Left ventricle myocardium superior (tissue), 1 donor: ENCODE measurements around the gene HLA-B. TPM values are rescaled to one million over a fixed set of nuclear protein-coding genes. Genes with fewer than 3 reads are reported as not detected.
"Not testable (repeated sequence)": the region's sequence is repeated elsewhere in the genome, so short reads cannot be mapped to it uniquely, and the experiment has no call there.

Experiments used
- ATAC-seq: fragments of 200-7000 bp; cut with Tn5 transposase; one replicate; pipeline ENCODE4 v1.9.1; 2020; ENCODE audit warnings: mild to moderate bottlenecking, moderate library complexity
- DNase-seq: peaks from one replicate; pipeline ENCODE4 v3.0.0-alpha.2; 2020
- intact Hi-C: fragments of 100-400 bp; cut with micrococcal nuclease; formaldehyde crosslinking; loops from one replicate; pipeline ENCODE4 v1.11.0; 2022
- long read RNA-seq: library from polyadenylated mRNA; unstranded; transcript quantifications from one replicate; pipeline ENCODE4 v2.0.0, GENCODE V29; 2021
- total RNA-seq: library from RNA; stranded (reverse); fragmentation: NEBNext Ultra II Directional; extraction: Animal tissue kit (Norgen Biotek cat#: 25700); gene quantifications from one replicate; pipeline ENCODE4 v1.2.1, GENCODE V29; 2021
- donor health status: DM: no; HTN: yes; CAD: no; lungs with severe emphysema.

Gene HLA-B
- total RNA-seq: 431 TPM
- long read RNA-seq, transcript HLA-B-249 (8 exons, 1,547 nt): major isoform, 163 of 291 reads
- long read RNA-seq, partial matches to known transcripts: 62 of 291 reads
- long read RNA-seq, other reads (novel, unspliced or antisense): 62 of 291 reads

DNA sequence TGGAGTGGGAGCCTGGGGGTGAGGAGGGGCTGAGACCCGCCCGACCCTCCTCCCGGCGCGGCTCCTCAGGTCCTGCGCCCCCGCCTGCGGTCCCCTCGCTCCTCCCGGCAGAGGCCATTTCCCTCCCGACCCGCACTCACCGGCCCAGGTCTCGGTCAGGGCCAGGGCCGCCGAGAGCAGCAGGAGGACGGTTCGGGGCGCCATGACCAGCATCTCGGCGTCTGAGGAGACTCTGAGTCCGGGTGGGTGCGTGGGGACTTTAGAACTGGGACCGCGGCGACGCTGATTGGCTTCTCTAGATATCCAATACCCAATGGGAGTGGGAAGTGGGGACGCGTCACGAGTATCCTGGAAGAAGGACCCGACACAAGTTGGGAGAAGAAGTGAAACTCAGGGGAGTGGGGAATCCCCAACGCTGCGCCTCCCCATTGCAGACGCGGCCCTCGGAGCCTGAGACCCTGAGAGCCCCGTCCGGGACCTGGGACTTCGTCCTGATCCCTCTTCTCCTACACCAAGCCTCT lies at the start of gene HLA-B:
Gene HLA-B, minus strand, starts transcription at position 234 of the 521 bp plus-strand sequence. Its CDS starts 21 bp downstream, at position 213.
- DNase-seq (peak; percentile 71), ATAC-seq (peak; percentile 98)
- intact Hi-C loops: no loop called here

DNA sequence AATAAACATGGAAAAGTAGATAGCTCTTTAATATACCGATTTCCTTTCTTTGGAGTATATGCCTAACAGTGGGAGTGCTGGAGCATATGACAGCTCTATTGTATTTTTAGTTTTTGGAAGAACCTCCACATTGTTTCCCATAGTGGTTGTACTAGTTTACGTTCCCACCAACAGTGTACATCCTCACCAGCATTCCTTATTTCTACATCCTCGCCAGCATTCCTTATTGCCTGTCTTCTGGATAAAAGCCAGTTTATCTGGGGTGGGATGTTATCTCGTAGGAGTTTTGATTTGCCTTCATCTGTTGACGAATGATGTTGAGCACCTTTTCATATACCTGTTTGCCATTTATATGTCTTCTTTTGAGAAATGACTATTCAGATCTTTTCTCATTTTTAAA lies 49.0 kb upstream of the HLA-B start:
- ATAC-seq (no peak), DNase-seq (no peak)
- intact Hi-C loops: no loop called here

- ATAC-seq, DNase-seq, intact Hi-C loops: not testable (repeated sequence)
Measured at GRCh38 chr6:31404061-31404364, 47.0 kb upstream of the HLA-B start.

- DNase-seq: peak; percentile 92
- peak; percentile 71 for ATAC-seq
- intact Hi-C loops: no loop called here
Measured at GRCh38 chr6:31403283-31404060, 46.5 kb upstream of the HLA-B start, which contains the start of gene MICA. Gene MICA (plus strand): TSS chr6:31403595. CDS start chr6:31403633, 38 bp downstream.

GRCh38 chr6:31402324-31403282 lies 45.6 kb upstream of the HLA-B start:
- ATAC-seq (no peak), DNase-seq (no peak)
- intact Hi-C loops: no loop called here

DNA sequence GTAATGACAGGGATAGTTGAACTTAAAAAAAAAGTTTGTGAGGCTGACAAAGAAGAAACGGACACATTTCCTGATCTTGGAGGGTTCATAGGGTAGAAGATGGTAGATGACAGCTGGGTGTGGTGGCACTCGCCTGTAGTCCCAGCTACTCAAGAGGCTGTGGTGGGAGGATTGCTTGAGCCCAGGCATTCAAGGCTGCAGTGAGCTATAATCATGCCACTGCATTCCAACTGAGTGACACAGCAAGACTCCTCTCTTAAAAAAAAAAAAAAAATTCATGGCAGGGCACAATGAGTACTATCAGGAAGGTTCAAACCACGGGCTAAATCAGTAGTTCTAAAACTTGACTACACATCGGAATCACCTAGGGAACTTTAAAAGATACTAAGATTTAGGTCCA lies 44.4 kb upstream of the HLA-B start:
- peak; percentile 45 for DNase-seq

GRCh38 chr6:31400467-31401289 lies 43.7 kb upstream of the HLA-B start:
- DNase-seq: peak; percentile 89
- peak; percentile 68 for ATAC-seq
- intact Hi-C loops: no loop called here

More for the DNA sequence above, 44.4 kb upstream of the HLA-B start:
- ATAC-seq: peak; percentile 34
- intact Hi-C loops: no loop called here

DNA sequence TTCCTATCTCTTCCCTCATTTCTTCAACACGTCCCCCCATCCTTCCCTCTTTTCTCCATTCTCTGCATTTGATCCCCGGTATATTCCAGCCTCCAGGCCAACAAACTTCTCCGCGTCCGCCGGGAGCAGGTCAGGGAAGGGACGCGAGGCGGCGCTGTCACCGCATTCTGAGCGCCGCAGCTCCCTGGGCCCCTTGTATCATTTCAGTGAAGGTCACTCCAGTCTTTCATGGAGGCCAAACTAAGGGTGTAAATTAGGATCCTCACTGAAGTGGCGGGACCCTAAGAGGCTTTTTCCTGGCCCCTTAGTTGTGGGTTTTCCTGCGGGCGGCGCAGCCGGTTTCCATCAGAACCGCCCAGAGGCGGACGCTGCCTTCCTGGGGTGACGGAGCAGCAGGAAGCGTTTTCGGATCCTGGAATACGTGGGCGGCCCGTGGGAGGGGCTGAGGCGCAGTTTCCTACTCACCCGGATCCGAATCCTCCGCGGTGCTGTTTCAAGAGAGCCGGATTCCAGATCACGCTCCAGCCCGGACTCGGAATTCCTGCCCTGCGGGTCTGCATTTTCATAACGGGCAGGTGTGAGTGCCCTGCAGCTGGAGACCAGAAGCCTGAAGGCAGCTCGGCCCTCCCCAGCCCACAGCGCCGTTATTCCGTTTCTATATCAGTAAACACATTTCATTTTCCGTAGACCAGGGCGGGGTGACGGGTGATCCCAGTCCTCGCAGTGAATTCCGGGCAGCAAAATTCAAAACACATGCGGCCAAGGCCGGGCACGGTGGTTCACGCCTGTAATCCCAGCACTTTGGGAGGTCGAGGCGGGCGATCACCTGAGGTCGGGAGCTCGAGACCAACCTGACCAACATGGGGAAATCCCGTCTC lies 42.8 kb upstream of the HLA-B start:
- intact Hi-C loops: loop anchor here (5.0 kb wide), 1 partner anchor 42 kb away; no protein-coding TSS in a partner anchor
- peak; percentile 85 for ATAC-seq

DNA sequence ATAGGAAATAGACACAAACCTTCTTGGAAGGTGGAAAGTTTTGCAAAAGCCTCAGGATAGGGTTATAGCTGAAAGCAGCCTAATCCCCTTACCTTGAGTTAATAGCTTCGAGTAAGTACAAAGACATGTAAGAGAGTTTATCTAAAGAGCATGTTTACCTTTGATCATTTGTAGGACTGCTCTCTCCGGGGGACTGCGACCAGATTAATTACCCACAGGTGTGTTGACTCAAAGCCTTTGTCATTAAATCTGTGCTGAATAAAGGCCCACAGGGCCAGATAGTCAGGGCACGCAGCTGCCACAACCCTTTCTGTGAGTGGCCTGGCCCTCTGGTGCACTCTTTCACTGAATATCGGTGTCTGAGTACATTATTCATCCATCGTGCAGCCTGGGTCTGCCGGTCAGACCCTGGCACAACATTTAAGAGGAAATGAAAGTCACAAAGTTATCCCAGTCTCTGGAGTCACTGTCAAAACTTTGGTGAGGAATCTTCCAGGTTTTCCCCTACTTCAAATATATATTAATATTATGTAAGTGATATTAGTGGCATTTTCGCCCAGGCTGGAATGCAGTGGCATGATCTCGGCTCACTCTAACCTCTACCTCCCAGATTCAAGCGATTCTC lies 41.0 kb upstream of the HLA-B start:
- intact Hi-C loops: loop anchor here (5.0 kb wide), 1 partner anchor 44 kb away; no protein-coding TSS in a partner anchor
- DNase-seq (no peak), ATAC-seq (no peak)

More for the DNA sequence above, 42.8 kb upstream of the HLA-B start:
- peak; percentile 95 for DNase-seq

GRCh38 chr6:31397153-31397499 lies 40.1 kb upstream of the HLA-B start:
- not testable (repeated sequence) for ATAC-seq, DNase-seq
- intact Hi-C loops: loop anchor here (5.0 kb wide), 1 partner anchor 45 kb away; no protein-coding TSS in a partner anchor

- intact Hi-C loops: loop anchor here (5.0 kb wide), 1 partner anchor 46 kb away; no protein-coding TSS in a partner anchor
- DNase-seq (peak; percentile 84), ATAC-seq (peak; percentile 30)
Measured at GRCh38 chr6:31396422-31397152, 39.6 kb upstream of the HLA-B start.

DNA sequence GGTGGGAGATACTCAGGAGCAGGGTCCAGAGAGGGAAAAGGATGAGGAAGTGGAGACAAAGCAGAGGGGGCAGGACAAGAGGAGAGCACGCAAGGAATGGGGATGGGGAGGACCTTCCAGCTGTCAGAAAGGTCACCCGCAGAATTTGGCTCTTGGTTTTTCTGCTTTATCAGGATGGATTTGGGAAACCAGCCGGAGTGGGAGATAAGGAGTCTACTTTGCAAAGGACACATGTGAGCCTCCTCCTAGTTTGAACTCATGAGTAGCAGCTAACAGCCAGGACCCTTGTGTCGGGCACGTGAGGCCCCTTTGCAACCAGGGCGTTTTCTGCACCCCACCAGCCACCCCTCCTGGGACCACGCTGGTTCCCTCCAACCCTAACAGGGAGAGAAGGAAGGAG lies 38.9 kb upstream of the HLA-B start:
- DNase-seq (no peak), ATAC-seq (no peak)
- intact Hi-C loops: loop anchor here (5.0 kb wide), 1 partner anchor 46 kb away; no protein-coding TSS in a partner anchor

GRCh38 chr6:31394381-31394780 lies 37.4 kb upstream of the HLA-B start:
- no peak for ATAC-seq
- intact Hi-C loops: no loop called here
- no peak for DNase-seq

DNA sequence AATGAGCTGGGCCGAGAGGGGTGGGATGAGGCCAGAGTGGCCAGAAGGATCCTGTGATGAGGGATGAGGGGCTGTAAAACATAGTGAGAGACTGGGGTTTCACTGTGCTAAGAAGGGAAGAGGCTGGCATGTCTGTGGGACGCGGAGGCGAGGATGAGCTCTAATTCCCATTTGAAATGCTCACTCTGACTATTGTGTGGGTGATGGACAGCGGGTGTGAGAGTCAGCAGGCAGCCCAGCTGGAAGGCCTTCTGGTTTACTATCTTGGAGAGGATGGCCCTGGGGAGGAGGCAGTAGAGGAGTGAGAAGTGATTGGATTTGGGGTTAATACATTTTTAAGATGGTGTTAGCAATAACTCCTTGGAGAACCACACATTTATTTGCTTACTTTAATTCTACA lies 37.0 kb upstream of the HLA-B start:
- DNase-seq (no peak), ATAC-seq (no peak)
- intact Hi-C loops: no loop called here

DNA sequence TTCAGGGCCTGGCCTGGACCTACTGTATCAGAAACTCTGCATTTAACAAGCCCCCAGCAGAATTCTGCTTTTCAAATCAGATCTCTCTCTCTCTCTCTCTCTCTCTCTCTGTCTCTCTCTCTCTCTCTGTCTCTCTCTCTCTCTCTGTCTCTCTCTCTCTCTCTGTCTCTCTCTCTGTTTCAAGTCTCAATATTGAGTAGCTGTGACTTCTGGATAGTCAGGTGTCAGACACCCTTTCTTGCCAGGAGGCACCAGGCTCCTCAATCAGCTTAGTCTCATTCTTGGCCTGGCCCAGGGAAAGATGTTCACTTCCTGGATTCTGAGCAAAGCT lies 32.8 kb upstream of the HLA-B start:
- intact Hi-C loops, ATAC-seq, DNase-seq: not testable (repeated sequence)
